HepG2 (cell line): ENCODE results near the gene PRR36.

Source experiments
- BRCA1 ChIP-seq: sonication (generic); formaldehyde crosslinking; IDR thresholded peaks from 2 replicates; pipeline ENCODE4 v1.4.0; 2020; ENCODE audit warnings: missing genetic modification reagents
- CBFB ChIP-seq: sonication (generic); formaldehyde crosslinking; IDR thresholded peaks from 2 replicates; pipeline ENCODE4 v1.4.0; 2020; ENCODE audit warnings: missing genetic modification reagents
- CBX2 ChIP-seq, 2 experiments: fragments of 200-600 bp in 1 of 2; sonication (generic); formaldehyde crosslinking in 1 of 2; IDR thresholded peaks; 2 replicates each; pipeline versions ENCODE4 v1.7.0 to v1.8.1; 2018 to 2022; ENCODE audit warnings: low read depth in 2 of 2, low read length in 1 of 2, mild to moderate bottlenecking in 1 of 2, missing genetic modification reagents in 1 of 2
- CTCF ChIP-seq: sonication (generic); formaldehyde crosslinking; IDR thresholded peaks from 2 replicates; pipeline ENCODE4 v1.5.0; 2020; ENCODE audit warnings: mild to moderate bottlenecking, missing genetic modification reagents, moderate library complexity
- FOSL2 ChIP-seq: sonication (generic); formaldehyde crosslinking; IDR thresholded peaks from 2 replicates; pipeline ENCODE4 v1.4.0; 2020; ENCODE audit warnings: missing genetic modification reagents
- HNRNPL ChIP-seq: fragments of 200-400 bp; formaldehyde crosslinking; IDR thresholded peaks from 2 replicates; pipeline ENCODE4 v1.6.1; 2017; ENCODE audit warnings: mild to moderate bottlenecking, low read depth, low read length
- NFRKB ChIP-seq: fragments of 450-650 bp; IDR thresholded peaks from 2 replicates; pipeline ENCODE4 v1.6.1; 2017
- POLR2A ChIP-seq, 2 experiments: IDR thresholded peaks; 2 replicates each; pipeline ENCODE4 v1.6.1; 2011; ENCODE audit warnings: low read depth in 2 of 2, low read length in 2 of 2, mild to moderate bottlenecking in 1 of 2, moderate library complexity in 1 of 2; ENCODE audit not compliant: insufficient read depth in 1 of 2
- YY1 ChIP-seq: IDR thresholded peaks from 2 replicates; pipeline ENCODE4 v1.6.1; 2011; ENCODE audit warnings: low read length, low read depth, moderate library complexity, mild to moderate bottlenecking; ENCODE audit not compliant: insufficient read depth, insufficient replicate concordance
- ZBTB37 ChIP-seq: sonication (generic); formaldehyde crosslinking; IDR thresholded peaks from 2 replicates; pipeline ENCODE4 v1.4.0; 2020; ENCODE audit warnings: mild to moderate bottlenecking, missing genetic modification reagents
- ZNF24 ChIP-seq: fragments of 450-650 bp; IDR thresholded peaks from 2 replicates; pipeline ENCODE4 v1.6.1; 2017; ENCODE audit warnings: antibody characterized with exemption, mild to moderate bottlenecking
- ZSCAN9 ChIP-seq: IDR thresholded peaks from 2 replicates; pipeline ENCODE4 v1.6.1; 2016; ENCODE audit warnings: borderline replicate concordance

GRCh38 chr19:7857727-7858108 is 16.5 kb downstream of the PRR36 start:
- TF ChIP-seq ZNF24 (no peak), CTCF (CRISPR knock-in tag) (no peak), HNRNPL (no peak), YY1 (no peak), BRCA1 (CRISPR knock-in tag) (no peak), CBFB (no peak), ZBTB37 (CRISPR knock-in tag) (no peak), POLR2A (IDR thresholded peaks at IDR 0.05; ENCODE audit: insufficient read depth in 1 of 2, low read depth in 2 of 2, low read length in 2 of 2) (no peak), ZSCAN9 (CRISPR knock-in tag) (no peak), CBX2 (IDR thresholded peaks at IDR 0.05; ENCODE audit: low read depth, low read length) (no peak), CBX2 (CRISPR knock-in tag; IDR thresholded peaks at IDR 0.05; ENCODE audit: low read depth) (no peak), FOSL2 (CRISPR knock-in tag) (no peak), NFRKB (no peak)
